ENCODE measurements around the gene RUBCN. TPM values are rescaled to one million over a fixed set of nuclear protein-coding genes. Genes with fewer than 3 reads are reported as not detected.

Gene RUBCN
- total RNA-seq, 4 donors from 2014 or later = 8.2 to 36.4 (median 13.9) TPM

- no peak overlapping the region for H3K27ac ChIP-seq
- no peaks in the 10 kb centered on the region for H3K27me3 ChIP-seq
- no peak overlapping the region for H3K4me3 ChIP-seq
- intact Hi-C loops (cut with DNase I; ENCODE audit: low total_unique reads) = loop anchor here (10.0 kb wide), 1 partner anchor 503 kb away; no protein-coding TSS in a partner anchor
- no peak for TF ChIP-seq CTCF (IDR thresholded peaks at IDR 0.05)
- no peak for TF ChIP-seq POLR2A (IDR thresholded peaks at IDR 0.05)
- no peaks in the 10 kb centered on the region for H3K4me1 ChIP-seq
- H3K36me3 ChIP-seq = no peaks in the 10 kb centered on the region
- H3K9me3 ChIP-seq = no peaks in the 10 kb centered on the region
- DNase-seq = no peak
Measured at GRCh38 chr3:197687570-197687969, 49.1 kb downstream of the RUBCN start.

GRCh38 chr3:197686899-197687298 is 49.8 kb downstream of the RUBCN start:
- intact Hi-C loops (cut with DNase I; ENCODE audit: low total_unique reads) = loop anchor here (10.0 kb wide), 1 partner anchor 502 kb away; no protein-coding TSS in a partner anchor
- H3K4me1 ChIP-seq = no peaks in the 10 kb centered on the region
- H3K27ac ChIP-seq = no peak overlapping the region
- H3K9me3 ChIP-seq = no peaks in the 10 kb centered on the region
- no peak overlapping the region for H3K4me3 ChIP-seq
- no peaks in the 10 kb centered on the region for H3K36me3 ChIP-seq
- no peak for DNase-seq
- H3K27me3 ChIP-seq = no peaks in the 10 kb centered on the region
- no peak for TF ChIP-seq POLR2A (IDR thresholded peaks at IDR 0.05)
- no peak for TF ChIP-seq CTCF (IDR thresholded peaks at IDR 0.05)

- H3K27ac ChIP-seq = no peak overlapping the region
Measured at GRCh38 chr3:197685546-197685945, 51.2 kb downstream of the RUBCN start.

GRCh38 chr3:197683191-197683590 is 53.5 kb downstream of the RUBCN start:
- H3K9me3 ChIP-seq = no peaks in the 10 kb centered on the region
- no peak overlapping the region for H3K27ac ChIP-seq
- DNase-seq = no peak
- H3K27me3 ChIP-seq = no peaks in the 10 kb centered on the region
- intact Hi-C loops (cut with DNase I; ENCODE audit: low total_unique reads) = loop anchor here (10.0 kb wide), 1 partner anchor 498 kb away; no protein-coding TSS in a partner anchor
- no peak overlapping the region for H3K4me3 ChIP-seq
- TF ChIP-seq CTCF (IDR thresholded peaks at IDR 0.05) = no peak
- TF ChIP-seq POLR2A (IDR thresholded peaks at IDR 0.05) = no peak
- no peaks in the 10 kb centered on the region for H3K4me1 ChIP-seq
- H3K36me3 ChIP-seq = no peaks in the 10 kb centered on the region

More at GRCh38 chr3:197685546-197685945, 51.2 kb downstream of the RUBCN start:
- no peak overlapping the region for H3K4me3 ChIP-seq
- no peaks in the 10 kb centered on the region for H3K27me3 ChIP-seq
- intact Hi-C loops (cut with DNase I; ENCODE audit: low total_unique reads) = loop anchor here (10.0 kb wide), 1 partner anchor 501 kb away; no protein-coding TSS in a partner anchor
- H3K4me1 ChIP-seq = no peaks in the 10 kb centered on the region
- no peaks in the 10 kb centered on the region for H3K9me3 ChIP-seq
- DNase-seq = no peak
- TF ChIP-seq CTCF (IDR thresholded peaks at IDR 0.05) = no peak
- TF ChIP-seq POLR2A (IDR thresholded peaks at IDR 0.05) = no peak
- H3K36me3 ChIP-seq = no peaks in the 10 kb centered on the region

GRCh38 chr3:197682713-197683112 is 54.0 kb downstream of the RUBCN start:
- no peaks in the 10 kb centered on the region for H3K36me3 ChIP-seq
- no peak for TF ChIP-seq POLR2A (IDR thresholded peaks at IDR 0.05)
- TF ChIP-seq CTCF (IDR thresholded peaks at IDR 0.05) = no peak
- intact Hi-C loops (cut with DNase I; ENCODE audit: low total_unique reads) = loop anchor here (10.0 kb wide), 1 partner anchor 498 kb away; no protein-coding TSS in a partner anchor

More at GRCh38 chr3:197682713-197683112, 54.0 kb downstream of the RUBCN start:
- no peaks in the 10 kb centered on the region for H3K4me1 ChIP-seq
- H3K27ac ChIP-seq = no peak overlapping the region
- no peak for DNase-seq
- no peaks in the 10 kb centered on the region for H3K27me3 ChIP-seq
- no peaks in the 10 kb centered on the region for H3K9me3 ChIP-seq
- H3K4me3 ChIP-seq = no peak overlapping the region
